Measurements from ENCODE around the gene SYN1.
A peak's percentile ranks its signal among the peaks of the same experiment; 100 is the strongest.
"Not testable (repeated sequence)": the region's sequence is repeated elsewhere in the genome, so short reads cannot be mapped to it uniquely, and the experiment has no call there.

SYN1 gene

GRCh38 chrX:47619486-47620302, at the start of gene SYN1:
Gene SYN1 (minus strand): TSS chrX:47619857. CDS start chrX:47619728, 129 bp downstream.
- peak; percentile 85 for DNase-seq

DNA sequence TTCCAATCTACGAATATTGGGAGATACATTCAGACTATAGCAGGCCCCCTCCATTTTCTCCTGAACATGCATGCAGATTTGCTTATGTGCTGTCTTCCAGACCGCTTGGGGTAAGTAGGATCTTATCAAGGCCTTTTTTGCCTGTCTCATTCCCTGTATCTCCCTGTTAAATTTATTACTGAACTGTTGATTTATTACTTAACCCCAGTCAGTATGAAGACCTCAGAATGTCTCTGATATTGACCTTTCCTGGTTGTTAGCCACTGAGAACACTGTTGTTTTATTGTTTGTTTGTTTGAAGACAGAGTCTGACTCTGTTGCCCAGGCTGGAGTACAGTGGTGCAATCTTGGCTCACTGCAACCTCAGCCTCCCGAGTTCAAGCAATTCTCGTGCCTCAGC, 46.1 kb upstream of the SYN1 start:
- not testable (repeated sequence) for DNase-seq

- no peak for DNase-seq
Observed at GRCh38 chrX:47664737-47665136, 45.1 kb upstream of the SYN1 start.

GRCh38 chrX:47662144-47662657, 42.5 kb upstream of the SYN1 start:
- DNase-seq, result no peak

- no peak for DNase-seq
Observed at GRCh38 chrX:47661539-47661938, 41.9 kb upstream of the SYN1 start.

DNA sequence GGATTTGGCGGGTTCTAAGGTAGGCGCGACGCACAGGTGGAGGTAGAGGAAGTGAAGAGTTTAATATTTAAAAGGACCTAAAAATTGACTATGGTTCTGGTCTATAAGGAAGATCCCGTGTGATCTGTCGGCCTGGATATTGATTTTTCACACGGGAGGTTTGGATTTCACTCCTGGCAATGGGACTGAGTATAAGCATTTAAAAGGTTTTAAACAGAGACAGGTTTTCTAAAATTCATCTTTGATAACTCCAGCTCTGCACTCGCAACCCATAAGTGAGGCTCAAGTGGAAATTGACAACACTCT, 39.7 kb upstream of the SYN1 start:
- DNase-seq, result no peak

GRCh38 chrX:47658684-47659420, 39.2 kb upstream of the SYN1 start, which contains the start of gene UXT:
Gene UXT (minus strand): TSS chrX:47659180. CDS start chrX:47658927, 253 bp downstream.
- DNase-seq, result peak; percentile 92

- no peak for DNase-seq
Observed at GRCh38 chrX:47658301-47658683, 38.6 kb upstream of the SYN1 start.

DNA sequence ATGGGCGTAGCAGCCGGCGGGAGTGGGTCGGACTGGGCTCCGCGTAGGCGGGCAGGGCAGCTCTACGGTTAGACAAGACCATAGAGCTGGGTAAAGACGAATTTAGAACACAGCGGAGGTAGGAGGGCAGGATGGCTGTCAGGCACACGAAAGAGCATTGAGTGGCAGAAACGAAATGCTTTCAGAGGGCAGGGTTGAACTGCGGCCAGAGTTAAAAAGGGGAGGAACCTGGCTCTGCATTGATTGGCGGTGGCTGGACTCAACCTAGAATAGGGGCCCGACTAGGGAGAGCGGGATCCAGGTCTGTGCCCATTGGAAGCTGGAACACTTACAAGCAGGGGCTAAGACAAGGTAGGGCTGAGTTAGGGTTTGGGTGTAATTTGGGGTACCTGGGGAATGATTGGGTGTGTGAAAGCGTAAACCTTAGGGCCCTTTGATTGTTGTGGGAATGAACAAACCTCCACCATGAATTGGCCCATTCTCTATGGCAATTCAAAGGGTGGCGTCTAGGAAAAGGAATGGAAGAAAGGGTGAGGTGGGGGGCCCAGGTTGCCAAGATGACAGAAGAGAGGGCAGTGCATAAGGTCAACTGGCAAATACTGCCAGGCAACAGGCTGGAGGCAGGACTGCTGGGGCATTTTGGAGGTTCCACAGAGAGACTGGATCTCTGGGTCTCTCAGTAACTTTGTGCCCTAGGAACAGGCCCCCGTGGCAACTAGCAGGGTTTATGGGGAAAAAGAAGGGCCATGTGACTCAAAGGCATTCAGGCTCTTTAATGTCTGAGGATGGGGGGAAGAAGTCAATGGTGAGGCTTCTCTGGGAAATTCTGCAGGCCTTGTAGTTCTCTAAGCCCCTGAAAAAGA, 31.6 kb upstream of the SYN1 start:
- DNase-seq, result no peak

- DNase-seq, result peak; percentile 99
Observed at GRCh38 chrX:47650164-47651042, 30.7 kb upstream of the SYN1 start, which contains the start of gene ELK1. Gene ELK1 (minus strand): TSS chrX:47650563. CDS start chrX:47641441, 9,122 bp downstream.

GRCh38 chrX:47649781-47650163, 30.1 kb upstream of the SYN1 start:
- no peak for DNase-seq

- no peak for DNase-seq
Observed at GRCh38 chrX:47649271-47649670, 29.6 kb upstream of the SYN1 start.

GRCh38 chrX:47648376-47648775, 28.7 kb upstream of the SYN1 start:
- no peak for DNase-seq

GRCh38 chrX:47646636-47647035, 27.0 kb upstream of the SYN1 start:
- DNase-seq, result no peak

- no peak for DNase-seq
Observed at GRCh38 chrX:47645530-47645929, 25.9 kb upstream of the SYN1 start.

DNA sequence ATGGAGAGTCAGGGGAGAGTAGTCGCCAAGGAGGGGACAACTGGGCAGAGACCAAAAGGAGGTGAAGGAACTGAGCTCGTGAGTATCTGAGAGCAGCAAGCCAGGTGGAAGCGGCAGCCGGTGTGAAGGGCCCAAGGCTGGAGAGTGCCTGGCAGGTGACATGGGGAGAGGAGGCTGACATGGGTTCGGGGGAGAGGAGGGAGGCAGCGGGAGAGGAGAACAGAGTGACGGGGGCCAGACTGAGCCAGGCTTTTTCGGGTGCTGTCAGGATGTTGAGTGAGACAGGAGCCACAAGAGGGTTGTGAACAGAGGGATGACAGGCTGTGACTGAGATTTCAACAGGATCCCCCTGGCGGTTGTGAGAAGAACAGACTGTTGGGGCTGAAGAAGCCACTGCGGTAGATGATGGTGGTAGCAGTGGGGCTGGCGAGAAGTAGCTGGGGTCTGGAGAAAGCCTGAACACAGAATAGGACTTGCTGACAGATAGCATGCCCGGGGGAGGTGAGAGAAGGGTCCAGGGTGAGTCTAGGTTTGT, 25.0 kb upstream of the SYN1 start:
- no peak for DNase-seq

GRCh38 chrX:47643926-47644325, 24.3 kb upstream of the SYN1 start:
- no peak for DNase-seq

DNA sequence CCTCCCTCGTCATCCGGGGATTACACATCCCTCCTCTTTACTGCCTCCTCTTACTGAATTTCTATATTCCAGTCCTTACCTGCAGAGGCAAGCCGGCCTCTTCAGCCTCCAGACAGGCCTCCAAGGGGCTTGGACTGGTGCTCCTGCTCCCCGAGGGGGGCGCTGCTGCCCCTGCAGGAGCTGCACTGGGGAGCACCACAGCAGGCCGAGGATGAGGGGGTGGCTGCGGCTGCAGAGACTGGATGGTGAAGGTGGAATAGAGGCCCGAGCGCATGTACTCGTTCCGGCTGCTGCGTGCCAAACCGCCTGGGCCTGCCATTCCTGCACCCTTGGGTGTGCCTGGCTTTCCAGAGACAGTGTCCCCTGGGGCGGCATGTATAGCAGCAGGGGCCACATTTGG, 19.2 kb upstream of the SYN1 start:
- DNase-seq, result no peak

DNA sequence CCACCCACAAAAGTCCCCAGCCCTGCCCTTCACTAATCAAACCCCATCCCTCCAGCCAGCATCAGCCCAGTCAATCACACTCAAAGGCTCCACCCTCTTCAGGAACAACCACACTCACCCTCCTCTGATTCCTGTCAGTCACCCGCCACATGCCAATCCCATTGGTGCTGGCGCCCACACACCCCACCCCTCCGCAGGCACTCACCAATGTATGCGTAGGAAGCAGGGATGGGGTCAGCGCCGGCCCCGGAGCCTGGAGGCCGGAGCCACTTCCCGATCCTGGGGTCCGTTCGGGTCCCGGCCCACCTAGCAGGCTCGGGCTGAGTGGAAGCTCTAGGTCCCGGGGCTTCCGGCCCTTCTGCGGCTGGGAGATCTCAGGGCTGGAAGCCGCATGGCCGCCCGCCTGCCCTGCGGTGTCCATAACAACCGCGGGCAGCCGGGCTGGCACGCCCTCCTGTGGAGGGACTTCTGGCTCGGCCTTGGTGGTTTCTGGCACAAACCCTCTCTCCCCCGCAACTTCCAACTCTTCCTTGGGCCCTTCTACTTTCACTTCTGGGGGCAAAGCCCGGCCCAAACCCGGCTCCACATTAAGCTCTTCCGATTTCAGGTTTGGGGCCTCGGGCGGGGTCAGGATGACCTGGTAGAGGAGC, 18.0 kb upstream of the SYN1 start:
- no peak for DNase-seq

- DNase-seq, result no peak
Observed at GRCh38 chrX:47634871-47635575, 15.4 kb upstream of the SYN1 start.
